Stimulated activated CD4-positive, alpha-beta T cell treated with anti-CD3 and anti-CD28 coated beads, Interleukin-4, amount 100 ng/mL, for 48 hours (primary cell): ENCODE results near the gene PRM1.

Source experiments
- DNase-seq, 2 donors: peaks; one replicate each; pipeline ENCODE4 v3.0.0-alpha.2; 2020; ENCODE audit warnings: low read depth in 2 of 2

PRM1 gene

DNA sequence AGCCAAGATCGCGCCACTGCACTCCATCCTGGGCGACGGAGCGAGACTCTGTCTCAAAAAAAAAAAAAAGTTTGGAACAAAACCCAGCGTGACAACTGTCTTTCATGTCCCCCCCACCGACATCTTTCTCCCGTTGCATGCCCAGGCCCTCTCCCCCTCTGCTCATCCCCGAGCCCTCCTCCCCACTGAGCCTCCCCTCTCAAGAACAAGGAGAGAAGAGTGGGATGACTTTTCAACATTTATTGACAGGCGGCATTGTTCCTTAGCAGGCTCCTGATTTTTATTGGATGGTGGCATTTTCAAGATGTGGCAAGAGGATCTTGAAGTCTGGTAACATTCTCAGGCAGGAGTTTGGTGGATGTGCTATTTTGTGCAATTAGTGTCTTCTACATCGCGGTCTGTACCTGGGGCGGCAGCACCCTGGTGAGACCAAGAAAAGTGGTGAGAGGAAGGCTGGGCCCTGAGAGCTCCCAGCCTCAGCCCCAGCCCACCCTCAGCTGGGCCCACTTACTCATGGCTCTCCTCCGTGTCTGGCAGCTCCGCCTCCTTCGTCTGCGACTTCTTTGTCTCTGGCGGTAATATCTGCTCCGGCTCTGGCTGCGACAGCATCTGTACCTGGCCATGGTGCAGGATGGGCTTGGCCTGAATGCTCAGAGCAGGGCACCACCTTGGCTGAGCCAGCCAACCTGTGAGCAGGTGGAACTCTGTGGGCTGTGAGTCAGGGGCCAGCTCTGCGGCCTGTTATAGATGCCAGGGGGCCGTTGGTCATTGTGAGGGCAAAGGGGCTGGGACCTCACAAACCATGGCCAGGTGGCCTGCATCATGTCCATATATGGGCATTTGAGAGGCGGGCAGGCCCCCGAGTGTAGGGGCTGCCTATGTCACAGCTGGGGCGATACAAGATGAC, at the start of gene PRM1:
PRM1 (minus strand) TSS at position 715 of the 907 bp plus-strand sequence; CDS start at position 623, 92 bp downstream.
- no peak for DNase-seq

DNA sequence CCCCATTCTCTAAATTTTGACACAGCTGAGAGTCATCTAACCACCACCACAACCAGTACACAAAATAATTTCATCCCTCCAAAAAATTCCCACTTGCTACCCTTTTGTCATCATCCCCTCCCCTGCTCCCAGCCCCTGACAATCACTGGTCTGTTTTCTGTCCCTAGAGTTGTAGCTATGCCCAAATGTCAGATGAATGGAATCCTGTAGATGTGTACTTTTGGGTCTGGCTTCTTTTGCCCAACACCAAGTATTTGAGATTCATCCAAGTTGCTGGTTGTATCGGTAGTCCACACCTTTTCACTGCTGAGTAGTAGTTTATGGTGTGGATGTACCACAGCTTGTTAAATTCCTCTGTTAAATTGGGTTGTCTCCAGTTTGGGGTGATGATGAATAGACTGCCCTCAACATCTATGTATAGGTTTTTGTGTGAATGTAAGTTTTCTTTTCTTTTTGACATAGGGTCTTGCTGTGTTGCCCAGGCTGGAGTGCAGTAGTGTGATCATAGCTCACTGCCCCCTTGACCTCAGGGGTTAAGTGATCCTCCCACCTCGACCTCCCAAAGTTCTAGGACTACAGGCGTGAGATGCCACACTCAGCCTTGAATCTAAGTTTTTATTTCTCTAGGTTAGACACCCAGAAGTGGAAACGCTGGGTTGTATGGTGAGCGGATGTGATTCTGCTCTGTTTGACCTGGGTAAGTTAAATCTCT, 49.6 kb upstream of the PRM1 start:
- no peak for DNase-seq

DNA sequence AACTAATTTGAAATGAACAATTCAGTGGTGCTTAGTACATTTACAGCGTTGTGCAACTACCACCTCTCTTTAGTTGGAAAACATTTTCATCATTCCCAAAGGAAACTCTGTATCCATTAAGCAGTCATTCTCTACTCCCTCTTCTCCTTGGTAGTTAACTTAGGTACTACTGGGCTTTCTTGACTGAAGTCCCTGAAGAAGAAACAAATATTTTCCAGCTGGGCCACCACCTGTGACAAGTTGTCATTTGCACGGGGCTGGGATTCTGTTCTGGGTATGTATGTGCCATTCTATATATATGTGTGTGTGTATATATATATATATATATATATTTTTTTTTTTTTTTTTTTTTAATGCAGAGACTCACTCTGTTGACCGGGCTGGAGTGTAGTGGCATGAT, 48.8 kb upstream of the PRM1 start:
- no peak for DNase-seq

- DNase-seq, result no peak
These were observed 48.0 kb upstream of the PRM1 start for GRCh38 chr16:11329071-11329491.

DNA sequence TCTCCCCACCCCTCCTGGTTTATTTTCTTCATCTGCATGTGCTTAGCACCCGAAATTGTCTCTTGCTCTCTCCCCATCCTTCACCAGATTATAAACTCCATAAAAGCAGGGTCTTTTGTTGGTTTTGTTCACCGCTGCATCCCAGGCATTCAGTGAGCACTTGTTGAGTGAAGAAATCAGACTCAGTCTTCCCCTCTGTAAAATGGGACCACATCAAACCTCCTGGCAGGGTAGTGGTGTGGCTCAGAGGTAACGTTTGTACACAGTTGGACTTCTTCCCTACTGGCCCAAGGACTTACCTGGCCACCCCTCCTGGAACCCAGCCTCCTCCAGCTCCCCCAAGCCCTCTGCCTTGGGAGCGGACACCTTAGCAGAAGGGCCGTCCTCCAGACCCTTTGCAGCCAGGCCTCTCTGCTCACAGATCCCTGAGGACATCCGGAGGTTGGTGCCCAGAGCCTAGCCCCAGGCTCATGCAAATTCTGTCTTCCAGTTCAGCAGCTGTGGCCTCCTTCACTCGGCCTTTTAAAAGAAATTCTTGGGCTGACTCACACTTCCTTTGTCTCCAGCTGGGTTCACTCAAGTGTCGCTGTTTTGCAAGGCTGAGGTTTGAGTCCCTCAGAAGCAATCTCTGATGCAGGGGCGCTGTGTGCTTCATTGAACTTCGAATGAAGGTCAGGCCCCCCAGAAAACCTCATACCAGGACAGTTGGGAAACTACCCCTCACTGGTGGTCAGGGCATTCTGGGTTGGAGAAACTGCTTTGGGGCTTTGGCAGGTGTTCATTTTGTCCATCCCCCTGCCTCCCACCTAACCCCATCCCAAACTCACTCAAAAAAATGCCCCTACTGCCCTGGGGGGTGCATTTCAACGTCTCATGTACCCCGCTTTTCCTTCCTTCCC, 47.3 kb upstream of the PRM1 start:
- DNase-seq, result peak; percentile 28 to 36

DNA sequence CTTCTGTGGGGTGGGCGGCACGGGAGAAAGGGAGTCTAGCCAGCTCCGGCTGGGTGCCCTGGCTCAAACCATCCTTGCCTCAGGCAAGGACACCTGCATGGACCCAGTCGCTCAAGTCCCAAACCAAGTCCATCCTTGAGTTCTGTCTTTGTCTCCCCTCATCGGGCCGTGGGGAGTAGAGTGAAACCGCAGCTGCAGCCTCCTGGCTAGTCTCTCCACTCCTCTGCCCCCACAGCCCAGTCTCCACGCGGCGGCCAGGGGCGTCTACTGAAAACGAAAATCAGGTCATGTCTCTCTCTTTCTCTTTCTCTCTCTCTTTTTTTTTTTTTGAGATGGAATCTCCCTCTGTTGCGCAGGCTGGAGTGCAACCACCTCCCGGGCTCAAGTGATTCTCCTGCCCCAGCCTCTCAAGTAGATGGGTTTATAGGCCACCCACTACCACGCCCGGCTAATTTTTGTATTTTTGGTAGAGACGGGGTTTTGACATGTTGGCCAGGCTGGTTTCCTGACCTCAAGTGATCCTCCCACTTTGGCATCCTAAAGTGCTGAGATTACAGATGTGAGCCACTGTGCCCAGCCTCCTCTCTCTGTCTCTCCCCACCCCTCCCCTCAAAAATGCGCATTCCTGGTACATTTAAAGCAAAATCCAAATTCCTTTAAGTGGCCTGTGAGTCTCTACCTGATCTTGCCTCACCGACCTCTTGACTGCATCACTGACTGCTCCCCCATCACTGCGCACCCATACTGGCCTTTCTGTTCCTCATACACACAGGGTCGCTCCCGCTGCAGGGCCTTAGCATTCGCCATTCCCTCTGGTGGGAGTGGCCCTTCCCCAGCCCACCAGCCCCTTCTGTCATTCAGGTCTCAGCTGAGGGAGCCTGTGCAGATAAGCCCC, 46.4 kb upstream of the PRM1 start:
- DNase-seq, result no peak

- DNase-seq, result no peak
These were observed 45.7 kb upstream of the PRM1 start for GRCh38 chr16:11326737-11327276.

GRCh38 chr16:11326084-11326736, 45.1 kb upstream of the PRM1 start:
- no peak for DNase-seq

DNA sequence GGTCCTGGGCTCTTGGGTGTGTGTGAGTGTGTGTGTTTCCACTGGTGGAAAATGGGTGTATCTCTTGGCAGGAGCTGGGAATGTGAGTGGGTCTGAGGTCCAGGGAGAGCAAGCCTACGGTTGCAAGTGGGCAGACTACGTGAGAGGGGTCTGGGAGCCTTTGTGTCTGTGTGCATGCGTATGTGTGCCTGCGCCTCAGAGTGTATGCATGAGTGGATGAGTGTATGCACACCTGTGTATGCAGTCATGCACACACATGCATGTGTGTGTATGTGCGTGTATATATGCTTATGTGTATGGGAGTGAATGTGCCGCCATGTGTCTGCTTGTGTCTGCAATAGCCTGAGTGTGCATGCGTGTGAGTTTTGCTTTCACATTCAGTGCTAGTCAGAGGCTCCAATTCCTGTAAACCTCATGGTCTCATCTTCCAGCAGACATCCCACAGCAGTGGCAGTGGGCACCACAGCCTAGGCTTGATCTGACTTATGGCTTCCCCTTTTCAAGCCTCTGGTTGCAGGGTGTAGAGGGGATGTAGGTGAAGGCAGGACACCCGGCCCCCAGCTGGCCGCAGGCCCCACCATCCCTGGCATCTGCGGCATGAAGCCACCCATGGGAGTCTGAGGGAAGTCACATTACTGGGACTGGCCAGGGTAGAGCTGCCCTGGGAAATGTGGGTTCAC, 44.4 kb upstream of the PRM1 start:
- no peak for DNase-seq

DNA sequence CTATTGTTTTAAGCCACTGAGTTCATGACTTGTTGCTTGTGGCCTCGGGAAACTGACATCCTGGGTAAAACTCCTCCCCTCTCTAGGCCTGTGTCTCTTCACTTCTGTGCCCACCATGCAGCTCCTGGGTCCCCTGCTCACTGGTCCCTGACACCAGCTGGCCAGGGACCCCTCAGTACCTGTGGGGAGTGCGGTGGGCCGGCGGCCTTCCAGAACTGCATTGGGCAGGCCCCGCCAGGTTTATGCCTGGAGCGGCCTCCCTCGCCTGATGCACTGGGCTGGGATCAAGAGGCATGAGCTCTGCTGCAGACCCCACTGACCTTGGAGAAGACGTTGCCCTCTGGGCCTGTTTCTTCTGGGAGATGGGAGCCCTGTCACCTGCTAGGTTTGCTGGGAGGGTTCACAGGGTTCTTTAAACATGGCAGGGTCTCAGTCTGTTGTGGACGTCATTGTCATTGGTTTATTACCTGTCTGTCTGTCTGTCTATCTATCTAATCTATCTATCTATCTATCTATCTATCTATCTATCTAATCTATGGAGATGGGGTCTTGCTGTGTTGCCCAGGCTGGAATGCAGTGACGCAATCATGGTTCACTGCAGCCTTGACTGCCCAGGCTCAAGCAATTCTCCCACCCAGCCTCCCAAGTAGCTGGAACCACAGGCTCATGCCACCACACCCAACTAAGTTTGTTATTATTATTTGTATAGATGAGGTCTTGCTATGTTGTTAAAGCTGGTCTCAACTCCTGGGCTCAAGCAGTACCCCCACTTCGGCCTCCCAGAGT, 42.6 kb upstream of the PRM1 start:
- no peak for DNase-seq

DNA sequence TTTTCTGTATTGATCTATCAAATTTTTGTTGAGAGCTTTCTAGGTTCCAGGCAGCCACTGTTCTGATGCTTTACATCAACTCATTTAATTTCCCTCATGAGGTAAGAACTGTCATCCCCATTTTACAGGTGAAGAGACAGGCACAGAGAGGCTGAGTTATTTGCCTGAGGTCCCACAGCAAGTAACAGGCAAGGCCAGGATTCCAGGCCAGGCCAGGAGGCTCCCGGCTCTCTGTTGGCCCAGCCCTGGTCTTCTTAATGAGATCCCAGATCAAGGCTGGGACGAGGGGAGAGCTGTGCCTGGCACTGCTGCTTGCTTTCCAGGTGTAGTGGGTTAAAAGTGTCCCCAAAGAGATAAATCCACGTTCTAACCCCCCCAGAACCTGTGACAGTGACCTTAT, 41.7 kb upstream of the PRM1 start:
- DNase-seq, result no peak

GRCh38 chr16:11321662-11322061, 40.5 kb upstream of the PRM1 start:
- DNase-seq, result no peak

DNA sequence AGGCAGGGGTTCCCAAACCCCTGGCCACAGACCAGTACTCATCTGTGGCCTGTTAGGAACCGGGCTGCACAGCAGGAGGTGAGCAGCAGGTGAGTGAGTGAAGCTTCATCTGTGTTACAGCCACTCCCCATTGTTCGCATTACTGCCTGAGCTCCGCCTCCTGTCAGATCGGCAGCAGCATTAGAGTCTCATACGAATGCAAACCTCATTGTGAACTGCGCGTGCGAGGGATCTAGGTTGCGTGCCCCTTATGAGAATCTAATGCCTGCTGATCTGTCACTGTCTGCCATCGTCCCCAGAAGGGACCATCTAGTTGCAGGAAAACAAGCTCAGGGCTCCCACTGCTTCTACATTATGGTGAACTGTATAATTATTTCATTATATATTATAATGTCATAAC, 39.0 kb upstream of the PRM1 start:
- DNase-seq, result no peak

DNA sequence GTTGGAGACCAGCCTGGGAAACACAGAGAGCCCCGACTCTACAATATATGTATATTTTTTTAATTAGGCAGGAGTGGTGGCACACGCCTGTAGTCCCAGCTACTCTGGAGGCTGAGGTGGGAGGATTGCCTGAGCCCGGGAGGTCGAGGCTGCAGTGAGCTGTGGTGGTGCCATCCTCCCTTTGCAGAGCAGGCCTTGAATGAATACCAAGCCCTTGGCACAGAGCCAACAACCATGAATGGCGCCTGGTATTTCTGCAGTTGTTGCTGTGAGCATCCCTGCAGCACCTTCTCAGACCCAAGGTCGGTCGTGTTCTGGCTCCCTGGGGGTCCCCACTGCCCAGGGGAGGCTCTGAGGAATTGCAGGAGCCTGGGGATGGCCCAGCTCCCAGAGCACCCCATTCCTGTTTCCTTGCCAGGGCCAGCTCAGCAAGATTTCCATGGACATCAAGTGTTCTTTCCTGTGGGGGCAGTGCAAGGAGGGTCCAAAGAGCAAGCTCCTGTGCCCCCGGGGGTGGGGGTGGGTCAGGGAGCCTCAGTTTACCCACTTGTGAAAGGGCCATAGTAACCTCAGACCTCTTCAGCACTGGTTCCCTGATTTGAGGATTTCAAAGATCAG, 38.5 kb upstream of the PRM1 start:
- no peak for DNase-seq

DNA sequence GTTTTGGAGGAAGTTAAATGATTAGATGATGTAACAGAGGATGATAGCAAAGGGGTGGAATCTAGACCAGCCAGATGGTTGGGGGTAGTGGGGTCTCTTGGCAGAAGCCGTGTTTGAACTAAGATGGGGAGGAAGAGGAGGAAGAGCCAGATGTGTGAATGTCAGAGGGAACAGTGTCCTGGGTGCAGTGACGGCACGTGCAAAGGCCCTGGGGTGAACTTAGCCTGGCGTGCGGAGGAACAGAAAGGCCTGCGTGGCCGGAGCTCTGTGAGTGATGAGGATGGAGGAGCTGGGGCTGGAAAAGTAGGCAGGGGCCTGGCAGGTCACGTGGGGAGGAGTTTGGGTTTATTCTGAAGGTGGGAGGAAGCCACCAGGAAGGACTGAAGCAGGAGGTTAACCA, 37.7 kb upstream of the PRM1 start:
- no peak for DNase-seq

GRCh38 chr16:11316331-11317015, 35.3 kb upstream of the PRM1 start:
- DNase-seq, result no peak

DNA sequence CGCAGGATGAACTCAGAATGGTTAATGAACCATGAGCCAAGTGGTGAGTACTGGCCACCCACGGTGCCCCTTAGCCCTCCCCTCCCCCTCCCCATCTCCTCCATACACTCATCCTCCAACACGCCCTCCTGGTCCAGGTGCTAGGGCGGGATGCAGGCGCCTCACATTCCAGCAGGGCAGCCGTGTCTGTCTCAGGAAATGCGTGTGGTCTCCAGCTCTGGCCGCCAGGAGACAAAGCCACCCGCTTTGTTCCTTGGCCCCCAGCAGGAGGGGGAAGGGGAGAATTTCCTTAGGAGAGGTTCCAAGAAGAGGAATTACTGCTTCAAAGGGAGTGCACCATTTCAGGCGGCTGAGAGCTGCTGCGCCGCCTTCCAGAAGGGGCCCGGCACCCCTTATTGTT, 34.4 kb upstream of the PRM1 start:
- no peak for DNase-seq
